GM12878 (cell line): ENCODE data around the gene CHN1. TPM values are rescaled to one million over a fixed set of nuclear protein-coding genes. Genes with fewer than 3 reads are reported as not detected.

Experiments
- ATAC-seq: fragments of 200-7000 bp; cut with Tn5 transposase; 3 replicates; pipeline ENCODE4 v1.9.1; 2020; ENCODE audit warnings: mild to moderate bottlenecking, moderate library complexity
- BruUV-seq: library from RNA; stranded (reverse); fragments of 400-500 nt; replicated peaks from 2 replicates; lab custom pipeline; 2021; lab: Mats Ljungman, UMichigan
- CTCF ChIA-PET: fragments of 300-600 bp; sonication (Branson Sonifier 250); formaldehyde crosslinking; extraction: SDS; loops from one replicate; lab custom pipeline; 2021; ENCODE audit warnings: inconsistent platforms; lab: Yijun Ruan, JAX
- POLR2A ChIA-PET: fragments of 350-600 bp; formaldehyde crosslinking; extraction: SDS; loops from one replicate; lab custom pipeline; 2021; ENCODE audit warnings: inconsistent platforms; lab: Charles Lee
- RAD21 ChIA-PET: fragments of 300-600 bp; sonication (Branson Sonifier 250); formaldehyde crosslinking; loops from one replicate; lab custom pipeline; 2023; ENCODE audit warnings: antibody characterized with exemption; ENCODE audit not compliant: unreplicated experiment; lab: Charles Lee
- SMC1A ChIA-PET: fragments of 300-600 bp; sonication (Branson Sonifier 250); formaldehyde crosslinking; loops from one replicate; lab custom pipeline; 2023; ENCODE audit not compliant: unreplicated experiment, uncharacterized antibody; lab: Charles Lee
- DNase-seq: peaks from one replicate; pipeline ENCODE4 v3.0.0-alpha.2; 2011; ENCODE audit warnings: low read depth, low spot score
- FAIRE-seq: peaks from 3 replicates; lab custom pipeline; 2011; peaks lifted over from hg19 to GRCh38; lab: Jason Lieb, UNC
- H2AFZ ChIP-seq: 2 replicates; pipeline ENCODE4 v1.6.0; 2011; ENCODE audit warnings: low read depth, low read length, control low read depth; ENCODE audit not compliant: control insufficient read depth
- H3K27ac ChIP-seq: 2 replicates; pipeline ENCODE4 v1.5.1; 2011; ENCODE audit warnings: control low read depth; ENCODE audit not compliant: control insufficient read depth, insufficient read depth
- H3K27me3 ChIP-seq, 2 experiments: replicated peaks in 1 of 2; 2 replicates each; pipeline versions ENCODE4 v1.6.0 to v1.6.1; 2011; ENCODE audit warnings: low read length in 1 of 2; ENCODE audit not compliant: control insufficient read depth in 2 of 2, insufficient read depth in 2 of 2
- H3K36me3 ChIP-seq, 2 experiments: 2 replicates each; pipeline ENCODE4 v1.5.1; 2011; ENCODE audit warnings: low read length in 1 of 2; ENCODE audit not compliant: control insufficient read depth in 2 of 2, insufficient read depth in 2 of 2
- H3K4me1 ChIP-seq: 2 replicates; pipeline ENCODE4 v1.6.1; 2011; ENCODE audit warnings: mild to moderate bottlenecking, low read length, moderate library complexity, mixed read lengths; ENCODE audit not compliant: control insufficient read depth, insufficient read depth
- H3K4me2 ChIP-seq: 2 replicates; pipeline ENCODE4 v1.6.0; 2011; ENCODE audit warnings: control low read depth; ENCODE audit not compliant: control insufficient read depth, insufficient read depth
- H3K4me3 ChIP-seq: fragments of 200-600 bp; sonication (generic); 2 replicates; pipeline ENCODE4 v1.5.1; 2016
- H3K79me2 ChIP-seq: 2 replicates; pipeline ENCODE4 v1.6.0; 2011; ENCODE audit warnings: low read length; ENCODE audit not compliant: control insufficient read depth, insufficient read depth
- H3K9ac ChIP-seq: 2 replicates; pipeline ENCODE4 v1.8.0; 2011; ENCODE audit warnings: low read length, control low read depth, mixed read lengths; ENCODE audit not compliant: control insufficient read depth, insufficient read depth
- H3K9me3 ChIP-seq: replicated peaks from 3 replicates; pipeline ENCODE4 v1.5.1; 2011; ENCODE audit warnings: mild to moderate bottlenecking, low read length; ENCODE audit not compliant: control insufficient read depth, insufficient read depth
- H4K20me1 ChIP-seq: 2 replicates; pipeline ENCODE4 v1.6.0; 2011; ENCODE audit not compliant: control insufficient read depth, insufficient read depth
- BHLHE40 ChIP-seq, 2 experiments: fragments of 450-650 bp in 1 of 2; IDR thresholded peaks; 2 replicates each; pipeline ENCODE4 v1.6.1; 2011 to 2017; ENCODE audit warnings: low read depth in 2 of 2, borderline replicate concordance in 1 of 2, improper control_type of control experiment in 1 of 2, low read length in 1 of 2, mild to moderate bottlenecking in 1 of 2
- FOXK2 ChIP-seq: fragments of 450-650 bp; IDR thresholded peaks from 2 replicates; pipeline ENCODE4 v1.6.1; 2017; ENCODE audit warnings: mild to moderate bottlenecking, moderate library complexity
- MEF2B ChIP-seq: fragments of 450-650 bp; IDR thresholded peaks from 2 replicates; pipeline ENCODE4 v1.6.1; 2018; ENCODE audit warnings: mild to moderate bottlenecking, moderate library complexity; ENCODE audit not compliant: partially characterized antibody, poor library complexity, severe bottlenecking
- MTA2 ChIP-seq: fragments of 450-650 bp; IDR thresholded peaks from 2 replicates; pipeline ENCODE4 v1.6.1; 2016; ENCODE audit warnings: low read depth, mild to moderate bottlenecking, moderate library complexity
- NFIC ChIP-seq: IDR thresholded peaks from 2 replicates; pipeline ENCODE4 v1.6.1; 2012; ENCODE audit warnings: low read depth, mild to moderate bottlenecking, inconsistent platforms, low read length, moderate library complexity
- RAD21 ChIP-seq: IDR thresholded peaks from 2 replicates; pipeline ENCODE4 v1.6.1; 2011; ENCODE audit warnings: mild to moderate bottlenecking, low read depth, low read length, moderate library complexity; ENCODE audit not compliant: insufficient read depth
- RUNX3 ChIP-seq: IDR thresholded peaks from 2 replicates; pipeline ENCODE4 v1.6.1; 2012; ENCODE audit warnings: low read length, inconsistent platforms
- SMARCA5 ChIP-seq: fragments of 450-650 bp; IDR thresholded peaks from 2 replicates; pipeline ENCODE4 v1.6.1; 2017; ENCODE audit warnings: mild to moderate bottlenecking
- TCF7 ChIP-seq: IDR thresholded peaks from 2 replicates; pipeline ENCODE4 v1.6.1; 2014; ENCODE audit warnings: antibody characterized with exemption, borderline replicate concordance
- ZBED1 ChIP-seq: IDR thresholded peaks from 2 replicates; pipeline ENCODE4 v1.6.1; 2016; ENCODE audit warnings: borderline replicate concordance
- WGBS: methylation state at CpG from one replicate; pipeline ENCODE4 v1.1.6; 2016; ENCODE audit warnings: low lambda C conversion rate; ENCODE audit not compliant: insufficient replicate concordance, insufficient coverage; ENCODE audit errors: missing lambda C conversion rate; 5-methylcytosine and 5-hydroxymethylcytosine counted together
- in situ Hi-C: fragments of 300-500 bp; cut with MboI; formaldehyde crosslinking; loops from 9 replicates; pipeline ENCODE4 v1.14.3; 2018; ENCODE audit warnings: mixed read lengths
- intact Hi-C: fragments of 100-400 bp; cut with micrococcal nuclease; formaldehyde crosslinking; loops from one replicate; pipeline ENCODE4 v1.14.2; 2022; ENCODE audit not compliant: unreplicated experiment
- polyA plus RNA-seq, 11 experiments: library from polyadenylated mRNA; depleted of rRNA in 4 of 11; unstranded in 6 of 11; stranded (reverse) in 5 of 11; fragments of >200 nt; fragmentation: Nextera tagmentation in 4 of 11; fragmentation: Illumina TruSeq in 1 of 11; extraction: Ambion mirVana in 4 of 11; extraction: Trizol in 1 of 11; gene quantifications; 1 replicate in 1 of 11; 2 replicates in 10 of 11; pipeline versions ENCODE4 v1.2.1 to v1.2.3, GENCODE V29; 2011 to 2016; ENCODE audit warnings: inconsistent platforms in 2 of 11, missing spikeins in 2 of 11, low read depth in 1 of 11
- total RNA-seq, 4 experiments: library from RNA; depleted of rRNA in 3 of 4; stranded (reverse); fragments of >200 nt in 3 of 4; fragmentation: Illumina TruSeq in 1 of 4; extraction: Trizol in 1 of 4; gene quantifications; 2 replicates each; pipeline versions ENCODE4 v1.2.1 to v1.2.3, GENCODE V29; 2013 to 2021
- TF ChIP-seq, protein P1 (sequence below): fragments of 450-650 bp; IDR thresholded peaks from 2 replicates; pipeline ENCODE4 v1.6.1; 2018; ENCODE audit warnings: borderline replicate concordance, mild to moderate bottlenecking; ENCODE audit not compliant: partially characterized antibody
- TF ChIP-seq, protein P2 (sequence below): IDR thresholded peaks from 2 replicates; pipeline ENCODE4 v1.6.1; 2012; ENCODE audit warnings: low read depth, low read length, improper control_type of control experiment
- TF ChIP-seq, protein P3 (sequence below): IDR thresholded peaks from 2 replicates; pipeline ENCODE4 v1.6.1; 2011; ENCODE audit warnings: mild to moderate bottlenecking, low read depth, low read length, moderate library complexity; ENCODE audit not compliant: insufficient replicate concordance

The CHN1 gene
- total and polyA plus RNA-seq, 10 of the 15 experiments (the other 5 are each of a cell fraction or from before 2014, with no cell fraction given), result 0.18 to 0.92 (median 0.53) TPM; not detected in 1

DNA sequence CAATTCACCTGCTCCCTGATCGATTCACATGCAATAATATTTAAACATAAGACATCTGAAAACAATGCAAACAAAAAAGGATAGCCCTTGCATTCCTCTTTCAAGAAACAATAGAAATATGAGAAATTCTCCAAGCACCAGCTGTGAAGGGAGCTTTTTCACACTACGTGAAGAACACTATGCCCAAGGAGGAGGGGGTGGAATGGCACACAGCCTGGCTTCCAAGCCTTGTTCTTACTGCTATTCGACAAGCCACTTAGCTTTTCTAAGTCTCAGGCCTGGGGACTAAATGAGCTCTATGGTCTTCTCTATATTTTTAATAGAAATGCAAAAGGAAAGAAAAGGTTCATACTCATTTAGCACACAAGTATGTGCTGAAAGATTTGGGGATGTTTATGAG lies 148.7 kb downstream of the CHN1 start (continued):
- TF ChIP-seq SMARCA5 (no peak), BHLHE40 (IDR thresholded peaks at IDR 0.05; ENCODE audit: borderline replicate concordance in 1 of 2, low read depth in 2 of 2, low read length in 1 of 2) (no peak), NFIC (no peak), RUNX3 (no peak), RAD21 (no peak)
- TF ChIP-seq, protein P1, sequence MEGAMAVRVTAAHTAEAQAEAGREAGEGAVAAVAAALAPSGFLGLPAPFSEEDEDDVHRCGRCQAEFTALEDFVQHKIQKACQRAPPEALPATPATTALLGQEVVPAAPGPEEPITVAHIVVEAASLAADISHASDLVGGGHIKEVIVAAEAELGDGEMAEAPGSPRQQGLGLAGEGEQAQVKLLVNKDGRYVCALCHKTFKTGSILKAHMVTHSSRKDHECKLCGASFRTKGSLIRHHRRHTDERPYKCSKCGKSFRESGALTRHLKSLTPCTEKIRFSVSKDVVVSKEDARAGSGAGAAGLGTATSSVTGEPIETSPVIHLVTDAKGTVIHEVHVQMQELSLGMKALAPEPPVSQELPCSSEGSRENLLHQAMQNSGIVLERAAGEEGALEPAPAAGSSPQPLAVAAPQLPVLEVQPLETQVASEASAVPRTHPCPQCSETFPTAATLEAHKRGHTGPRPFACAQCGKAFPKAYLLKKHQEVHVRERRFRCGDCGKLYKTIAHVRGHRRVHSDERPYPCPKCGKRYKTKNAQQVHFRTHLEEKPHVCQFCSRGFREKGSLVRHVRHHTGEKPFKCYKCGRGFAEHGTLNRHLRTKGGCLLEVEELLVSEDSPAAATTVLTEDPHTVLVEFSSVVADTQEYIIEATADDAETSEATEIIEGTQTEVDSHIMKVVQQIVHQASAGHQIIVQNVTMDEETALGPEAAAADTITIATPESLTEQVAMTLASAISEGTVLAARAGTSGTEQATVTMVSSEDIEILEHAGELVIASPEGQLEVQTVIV, result no peak

DNA sequence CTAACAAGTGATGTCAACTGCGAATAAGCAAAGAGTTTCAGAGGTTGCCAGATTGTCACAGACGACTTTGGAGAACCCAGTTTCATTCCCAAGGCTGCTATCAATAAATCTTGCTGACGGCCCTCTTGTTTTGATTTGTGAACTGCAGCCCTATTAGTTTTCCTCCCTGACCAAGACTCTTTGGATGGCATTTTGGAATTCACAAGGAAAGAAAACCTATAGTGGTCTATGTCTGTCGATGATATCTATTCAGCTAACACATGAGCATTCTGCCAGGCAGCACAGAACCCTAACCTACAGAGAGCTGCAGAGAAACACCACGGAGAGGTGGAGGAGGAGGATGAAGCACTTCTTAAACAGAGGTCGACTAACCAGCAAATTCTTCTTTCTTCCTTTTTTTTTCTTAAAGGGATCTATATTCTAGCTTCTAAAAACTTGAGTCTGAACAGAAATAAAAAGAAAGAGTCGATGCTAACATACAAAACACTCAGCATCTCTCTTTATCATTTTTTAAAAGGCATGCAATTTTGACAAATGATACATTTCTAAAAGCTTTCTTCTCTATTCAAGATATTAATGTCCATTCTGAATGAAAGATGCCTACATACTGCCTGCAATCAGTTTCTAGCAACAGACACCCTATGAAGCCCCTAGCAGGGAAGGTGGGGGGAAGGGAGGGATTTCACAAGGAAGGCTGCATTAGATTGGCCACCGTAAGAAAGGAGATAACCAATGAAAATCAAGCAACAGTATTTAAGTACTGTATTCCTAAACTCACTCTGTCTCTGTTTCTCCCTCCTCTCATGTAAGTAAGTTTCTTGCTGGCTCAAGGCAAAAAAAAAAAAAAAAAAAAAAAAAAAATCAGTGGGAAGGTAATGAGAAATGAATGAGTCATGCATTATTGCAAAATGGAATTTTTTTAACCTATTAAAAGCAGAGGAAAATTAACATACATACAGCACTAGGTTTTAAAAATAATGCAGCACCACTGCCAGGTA lies 157.9 kb downstream of the CHN1 start:
- ChIA-PET RAD21 (no interaction called here), POLR2A (no interaction called here), CTCF (interaction anchor here (1.2 kb wide), 1 partner anchor 98 kb away, joined by 3 read pairs; no protein-coding TSS in a partner anchor), SMC1A (no interaction called here)
- Histone ChIP-seq H3K36me3 (no peaks in the 10 kb centered on the region), H3K9me3 (no peaks in the 10 kb centered on the region), H3K27ac (no peak overlapping the region), H2AFZ (no peak overlapping the region), H3K27me3 (no peaks in the 10 kb centered on the region), H4K20me1 (no peaks in the 10 kb centered on the region), H3K4me3 (no peak overlapping the region), H3K4me1 (no peaks in the 10 kb centered on the region), H3K4me2 (no peak overlapping the region), H3K9ac (no peak overlapping the region), H3K79me2 (no peaks in the 10 kb centered on the region)
- ATAC-seq (no peak), FAIRE-seq (no peak), DNase-seq (no peak)
- intact Hi-C loops, result no loop called here
- in situ Hi-C loops, result no loop called here
- BruUV-seq, result no TSS peak
- 15% methylated on average over 8 of the region's 8 CpGs for WGBS
- TF ChIP-seq MTA2 (no peak), TCF7 (no peak), ZBED1 (no peak), MEF2B (no peak), FOXK2 (no peak)
- TF ChIP-seq, protein P2, sequence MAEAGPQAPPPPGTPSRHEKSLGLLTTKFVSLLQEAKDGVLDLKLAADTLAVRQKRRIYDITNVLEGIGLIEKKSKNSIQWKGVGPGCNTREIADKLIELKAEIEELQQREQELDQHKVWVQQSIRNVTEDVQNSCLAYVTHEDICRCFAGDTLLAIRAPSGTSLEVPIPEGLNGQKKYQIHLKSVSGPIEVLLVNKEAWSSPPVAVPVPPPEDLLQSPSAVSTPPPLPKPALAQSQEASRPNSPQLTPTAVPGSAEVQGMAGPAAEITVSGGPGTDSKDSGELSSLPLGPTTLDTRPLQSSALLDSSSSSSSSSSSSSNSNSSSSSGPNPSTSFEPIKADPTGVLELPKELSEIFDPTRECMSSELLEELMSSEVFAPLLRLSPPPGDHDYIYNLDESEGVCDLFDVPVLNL, result no peak
- TF ChIP-seq, protein P3, sequence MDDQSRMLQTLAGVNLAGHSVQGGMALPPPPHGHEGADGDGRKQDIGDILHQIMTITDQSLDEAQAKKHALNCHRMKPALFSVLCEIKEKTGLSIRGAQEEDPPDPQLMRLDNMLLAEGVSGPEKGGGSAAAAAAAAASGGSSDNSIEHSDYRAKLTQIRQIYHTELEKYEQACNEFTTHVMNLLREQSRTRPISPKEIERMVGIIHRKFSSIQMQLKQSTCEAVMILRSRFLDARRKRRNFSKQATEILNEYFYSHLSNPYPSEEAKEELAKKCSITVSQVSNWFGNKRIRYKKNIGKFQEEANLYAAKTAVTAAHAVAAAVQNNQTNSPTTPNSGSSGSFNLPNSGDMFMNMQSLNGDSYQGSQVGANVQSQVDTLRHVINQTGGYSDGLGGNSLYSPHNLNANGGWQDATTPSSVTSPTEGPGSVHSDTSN, result no peak
